ENCODE measurements around the gene KIRREL1.
A peak's percentile ranks its signal among the peaks of the same experiment; 100 is the strongest.

DNA sequence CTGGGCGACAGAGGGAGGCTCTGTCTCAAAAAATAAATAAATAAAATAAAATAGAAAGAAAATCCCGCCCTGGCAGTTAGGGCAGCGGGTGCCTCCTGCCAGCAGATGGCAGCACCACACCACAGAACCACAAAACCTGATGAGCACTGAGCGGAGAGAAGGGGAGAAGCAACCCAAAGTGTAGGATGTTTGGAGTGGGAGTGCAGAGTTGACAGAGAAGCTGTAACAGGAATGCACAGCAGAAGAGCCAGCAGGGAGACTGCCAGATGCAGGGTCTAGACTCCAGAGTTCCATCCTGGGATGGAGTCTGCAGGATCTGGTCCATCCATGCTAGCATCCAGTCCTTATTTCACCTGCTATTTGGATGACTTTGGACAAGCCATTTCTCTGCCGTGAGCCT lies 29.7 kb upstream of the KIRREL1 start:
- TF ChIP-seq, protein P1, sequence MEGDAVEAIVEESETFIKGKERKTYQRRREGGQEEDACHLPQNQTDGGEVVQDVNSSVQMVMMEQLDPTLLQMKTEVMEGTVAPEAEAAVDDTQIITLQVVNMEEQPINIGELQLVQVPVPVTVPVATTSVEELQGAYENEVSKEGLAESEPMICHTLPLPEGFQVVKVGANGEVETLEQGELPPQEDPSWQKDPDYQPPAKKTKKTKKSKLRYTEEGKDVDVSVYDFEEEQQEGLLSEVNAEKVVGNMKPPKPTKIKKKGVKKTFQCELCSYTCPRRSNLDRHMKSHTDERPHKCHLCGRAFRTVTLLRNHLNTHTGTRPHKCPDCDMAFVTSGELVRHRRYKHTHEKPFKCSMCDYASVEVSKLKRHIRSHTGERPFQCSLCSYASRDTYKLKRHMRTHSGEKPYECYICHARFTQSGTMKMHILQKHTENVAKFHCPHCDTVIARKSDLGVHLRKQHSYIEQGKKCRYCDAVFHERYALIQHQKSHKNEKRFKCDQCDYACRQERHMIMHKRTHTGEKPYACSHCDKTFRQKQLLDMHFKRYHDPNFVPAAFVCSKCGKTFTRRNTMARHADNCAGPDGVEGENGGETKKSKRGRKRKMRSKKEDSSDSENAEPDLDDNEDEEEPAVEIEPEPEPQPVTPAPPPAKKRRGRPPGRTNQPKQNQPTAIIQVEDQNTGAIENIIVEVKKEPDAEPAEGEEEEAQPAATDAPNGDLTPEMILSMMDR (IDR thresholded peaks at IDR 0.05), result peak; percentile 87 to 94 (median 94)
- no peak for TF ChIP-seq POLR2AphosphoS5 (IDR thresholded peaks at IDR 0.05)
- TF ChIP-seq EP300 (IDR thresholded peaks at IDR 0.05), result no peak

Data from esophagus muscularis mucosa (tissue), 4 donors.